Fibroblast of lung (primary cell): ENCODE results near the gene CYTH1.

Experiments used
- CTCF ChIP-seq, 2 donors: IDR thresholded peaks in 1 of 2; conservative IDR thresholded peaks in 1 of 2; 1 replicate in 1 of 2; 2 replicates in 1 of 2; pipeline ENCODE4 v1.5.1; 2011 to 2012; ENCODE audit warnings: low read length in 2 of 2, control low read depth in 1 of 2, inconsistent platforms in 1 of 2, low read depth in 1 of 2, mild to moderate bottlenecking in 1 of 2
- EZH2 ChIP-seq: IDR thresholded peaks from 2 replicates; pipeline ENCODE4 v1.5.1; 2012; ENCODE audit warnings: low read length, control low read depth, mild to moderate bottlenecking; ENCODE audit errors: missing control alignments

GRCh38 chr17:78637643-78638420, 144.2 kb downstream of the CYTH1 start:
- TF ChIP-seq CTCF (conservative IDR thresholded peaks at IDR 0.05 in 1 of 2, IDR thresholded peaks at IDR 0.05 in 1 of 2; ENCODE audit: low read depth in 1 of 2, low read length in 2 of 2) (no peak), EZH2 (no peak)
